A549 (cell line): ENCODE data around the gene MRPL12. TPM values are rescaled to one million over a fixed set of nuclear protein-coding genes. Genes with fewer than 3 reads are reported as not detected.

ENCODE experiments used
- ATAC-seq, 2 experiments: fragments of 200-7000 bp in 1 of 2; fragments of >200 bp in 1 of 2; cut with Nextera tagmentation in 1 of 2; cut with Tn5 transposase in 1 of 2; 3 replicates each; pipeline versions ENCODE4 v1.8.0 to v1.9.1; 2018 to 2020; ENCODE audit warnings: mild to moderate bottlenecking in 1 of 2, moderate library complexity in 1 of 2
- CTCF ChIA-PET: fragments of 300-600 bp; sonication (Branson Sonifier 250); formaldehyde crosslinking; extraction: SDS; loops from one replicate; lab custom pipeline; 2021; ENCODE audit warnings: antibody characterized with exemption, inconsistent platforms; lab: Yijun Ruan, JAX
- POLR2A ChIA-PET: fragments of 350-600 bp; formaldehyde crosslinking; extraction: SDS; loops from one replicate; lab custom pipeline; 2021; ENCODE audit warnings: antibody characterized with exemption, inconsistent platforms; lab: Yijun Ruan, JAX
- DNase-seq, 2 experiments: peaks; one replicate each; pipeline versions ENCODE4 v3.0.0 to v3.0.0-alpha.2; 2011 to 2016; ENCODE audit warnings: low read depth in 1 of 2, low spot score in 1 of 2
- FAIRE-seq: peaks from 2 replicates; lab custom pipeline; 2011; peaks lifted over from hg19 to GRCh38; lab: Jason Lieb, UNC
- H3K27ac ChIP-seq, 2 experiments: fragments of >200 bp; sonication (Bioruptor Twin); formaldehyde crosslinking; 3 replicates each; pipeline ENCODE4 v1.5.1; 2016 to 2017
- H3K4me1 ChIP-seq: fragments of >200 bp; sonication (Bioruptor Twin); formaldehyde crosslinking; 3 replicates; pipeline ENCODE4 v1.6.1; 2016
- H3K4me2 ChIP-seq: fragments of >200 bp; sonication (Bioruptor Twin); formaldehyde crosslinking; 3 replicates; pipeline ENCODE4 v1.6.1; 2016
- H3K4me3 ChIP-seq: fragments of >200 bp; sonication (Bioruptor Twin); formaldehyde crosslinking; 3 replicates; pipeline ENCODE4 v1.5.1; 2016
- H3K9me3 ChIP-seq: fragments of >200 bp; sonication (Bioruptor Twin); formaldehyde crosslinking; 3 replicates; pipeline ENCODE4 v1.6.1; 2016
- CEBPB ChIP-seq, 2 experiments: fragments of >200 bp in 1 of 2; sonication (Bioruptor Twin) in 1 of 2; formaldehyde crosslinking in 1 of 2; IDR thresholded peaks; 2 replicates each; pipeline ENCODE4 v1.6.1; 2012 to 2016
- CHD2 ChIP-seq: fragments of 150-350 bp; IDR thresholded peaks from 2 replicates; pipeline ENCODE4 v1.6.1; 2014; ENCODE audit warnings: low read length; ENCODE audit not compliant: partially characterized antibody
- CHD4 ChIP-seq: fragments of 200-600 bp; sonication (generic); IDR thresholded peaks from 2 replicates; pipeline ENCODE4 v1.6.1; 2016; ENCODE audit warnings: antibody characterized with exemption, mild to moderate bottlenecking, borderline replicate concordance
- EHF ChIP-seq: fragments of 250-450 bp; sonication (Bioruptor Pico); IDR thresholded peaks from 2 replicates; pipeline ENCODE4 v1.5.0; 2020; ENCODE audit warnings: mild to moderate bottlenecking
- ESRRA ChIP-seq: fragments of 150-350 bp; IDR thresholded peaks from 2 replicates; pipeline ENCODE4 v1.6.1; 2014; ENCODE audit warnings: mild to moderate bottlenecking, low read length, borderline replicate concordance
- FOSL2 ChIP-seq, 2 experiments: fragments of 450-650 bp in 1 of 2; fragments of >200 bp in 1 of 2; sonication (Bioruptor Twin) in 1 of 2; formaldehyde crosslinking; IDR thresholded peaks; 2 replicates each; pipeline versions ENCODE4 v1.5.0 to v1.6.1; 2016 to 2020; ENCODE audit warnings: mild to moderate bottlenecking in 1 of 2, moderate library complexity in 1 of 2
- GATA3 ChIP-seq: IDR thresholded peaks from 2 replicates; pipeline ENCODE4 v1.6.1; 2012; ENCODE audit warnings: borderline replicate concordance
- HEYL ChIP-seq: fragments of 250-450 bp; sonication (Bioruptor Pico); IDR thresholded peaks from 2 replicates; pipeline ENCODE4 v1.8.0; 2021; ENCODE audit warnings: mild to moderate bottlenecking, moderate library complexity
- HOXB13 ChIP-seq: fragments of 250-450 bp; sonication (Bioruptor Pico); IDR thresholded peaks from 2 replicates; pipeline ENCODE4 v1.5.0; 2020; ENCODE audit warnings: low read depth, mild to moderate bottlenecking, moderate library complexity
- KDM5A ChIP-seq: fragments of 200-600 bp; sonication (generic); IDR thresholded peaks from 2 replicates; pipeline ENCODE4 v1.6.1; 2016; ENCODE audit warnings: antibody characterized with exemption, mild to moderate bottlenecking
- MAZ ChIP-seq: fragments of 150-350 bp; IDR thresholded peaks from 2 replicates; pipeline ENCODE4 v1.6.1; 2014; ENCODE audit warnings: antibody characterized with exemption, low read depth, low read length, borderline replicate concordance
- NFE2L2 ChIP-seq: fragments of 150-350 bp; conservative IDR thresholded peaks from 2 replicates; pipeline ENCODE4 v1.6.1; 2014; ENCODE audit warnings: low read length
- NPAS2 ChIP-seq: fragments of 250-450 bp; sonication (Bioruptor Pico); IDR thresholded peaks from 2 replicates; pipeline ENCODE4 v1.8.0; 2022; ENCODE audit warnings: mild to moderate bottlenecking, moderate library complexity, borderline replicate concordance
- PHF8 ChIP-seq: fragments of 200-600 bp; sonication (generic); IDR thresholded peaks from 2 replicates; pipeline ENCODE4 v1.6.1; 2016; ENCODE audit warnings: low read depth, mild to moderate bottlenecking, antibody characterized with exemption, moderate library complexity, borderline replicate concordance
- POLR2AphosphoS2 ChIP-seq: conservative IDR thresholded peaks from 2 replicates; pipeline ENCODE4 v1.6.1; 2012; ENCODE audit warnings: low read length, improper control_type of control experiment, inconsistent platforms
- RAD21 ChIP-seq, 2 experiments: fragments of >200 bp in 1 of 2; sonication (Bioruptor Twin) in 1 of 2; formaldehyde crosslinking in 1 of 2; IDR thresholded peaks in 1 of 2; conservative IDR thresholded peaks in 1 of 2; 2 replicates in 1 of 2; 3 replicates in 1 of 2; pipeline ENCODE4 v1.6.1; 2012 to 2018; ENCODE audit warnings: inconsistent platforms in 1 of 2
- RCOR1 ChIP-seq: fragments of 150-350 bp; IDR thresholded peaks from 2 replicates; pipeline ENCODE4 v1.6.1; 2014; ENCODE audit warnings: antibody characterized with exemption, low read length, low read depth
- SREBF2 ChIP-seq: fragments of 450-650 bp; IDR thresholded peaks from 2 replicates; pipeline ENCODE4 v1.6.1; 2014; ENCODE audit warnings: mild to moderate bottlenecking, moderate library complexity
- TP53 ChIP-seq: fragments of 250-450 bp; sonication (Bioruptor Pico); IDR thresholded peaks from 2 replicates; pipeline ENCODE4 v1.5.0; 2021; ENCODE audit warnings: mild to moderate bottlenecking, moderate library complexity
- ZFP36 ChIP-seq: fragments of 450-650 bp; IDR thresholded peaks from 2 replicates; pipeline ENCODE4 v1.6.1; 2014; ENCODE audit warnings: borderline replicate concordance; ENCODE audit not compliant: partially characterized antibody
- ZNF302 ChIP-seq: fragments of 250-450 bp; sonication (Bioruptor Pico); IDR thresholded peaks from 2 replicates; pipeline ENCODE4 v1.9.0; 2021; ENCODE audit warnings: inconsistent platforms, mild to moderate bottlenecking, moderate library complexity
- ZSCAN20 ChIP-seq: fragments of 250-450 bp; sonication (Bioruptor Pico); IDR thresholded peaks from 2 replicates; pipeline ENCODE4 v1.8.0; 2022; ENCODE audit warnings: mild to moderate bottlenecking, moderate library complexity
- WGBS: methylation state at CpG from one replicate; pipeline ENCODE4 v1.1.6; 2017; ENCODE audit errors: missing lambda C conversion rate; 5-methylcytosine and 5-hydroxymethylcytosine counted together
- polyA plus RNA-seq, 4 experiments: library from polyadenylated mRNA; depleted of rRNA in 3 of 4; stranded (reverse); fragments of >200 nt; fragmentation: RNase III in 1 of 4; extraction: RNeasy Plus Mini Kit Qiagen cat#74134 plus additional on column Dnase treatment in 1 of 4; gene quantifications; 2 replicates in 3 of 4; 3 replicates in 1 of 4; pipeline ENCODE4 v1.2.3, GENCODE V29; 2011 to 2017
- TF ChIP-seq, protein P1 (sequence below): fragments of 200-600 bp; sonication (generic); IDR thresholded peaks from 2 replicates; pipeline ENCODE4 v1.6.1; 2016; ENCODE audit warnings: antibody characterized with exemption, mild to moderate bottlenecking, moderate library complexity

Gene MRPL12
- polyA plus RNA-seq, 2 of the 4 experiments (the other 2 are of a cell fraction) = 161 to 215 TPM

DNA sequence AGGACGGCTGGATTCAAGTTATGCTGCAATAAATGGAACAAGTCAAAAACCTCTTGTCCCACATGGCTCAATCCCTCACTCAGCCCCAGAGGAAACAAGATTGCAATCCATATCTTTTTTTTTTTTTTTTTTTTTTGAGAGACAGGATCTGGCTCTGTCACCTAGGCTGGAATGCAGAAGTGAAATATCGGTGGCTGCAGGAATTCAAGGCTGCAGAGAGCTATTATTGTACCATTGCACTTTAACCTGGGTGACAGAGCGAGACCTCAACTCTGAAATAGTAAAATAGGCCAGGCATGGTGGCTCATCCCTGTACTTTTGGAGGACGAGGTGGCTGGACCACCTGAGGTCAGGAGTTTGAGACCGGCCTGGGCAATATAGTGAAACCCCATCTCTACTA, 44.1 kb upstream of the MRPL12 start:
- Histone ChIP-seq H3K4me3 (no peak overlapping the region), H3K27ac (no peak overlapping the region), H3K9me3 (no peaks in the 10 kb centered on the region), H3K4me2 (no peak overlapping the region), H3K4me1 (no peaks in the 10 kb centered on the region)
- no peak for DNase-seq
- ATAC-seq = no peak
- CTCF ChIA-PET = interaction anchor here (1.2 to 2.0 kb wide), 2 partner anchors 18 to 43 kb away, joined by 3 to 5 read pairs; no protein-coding TSS in a partner anchor
- WGBS = 83% methylated on average over 5 of the region's 5 CpGs
- POLR2A ChIA-PET = no interaction called here
- FAIRE-seq = no peak
- no peak for TF ChIP-seq EHF (CRISPR knock-in tag)
- no peak for TF ChIP-seq HOXB13 (CRISPR knock-in tag)
- no peak for TF ChIP-seq ESRRA
- no peak for TF ChIP-seq POLR2AphosphoS2

DNA sequence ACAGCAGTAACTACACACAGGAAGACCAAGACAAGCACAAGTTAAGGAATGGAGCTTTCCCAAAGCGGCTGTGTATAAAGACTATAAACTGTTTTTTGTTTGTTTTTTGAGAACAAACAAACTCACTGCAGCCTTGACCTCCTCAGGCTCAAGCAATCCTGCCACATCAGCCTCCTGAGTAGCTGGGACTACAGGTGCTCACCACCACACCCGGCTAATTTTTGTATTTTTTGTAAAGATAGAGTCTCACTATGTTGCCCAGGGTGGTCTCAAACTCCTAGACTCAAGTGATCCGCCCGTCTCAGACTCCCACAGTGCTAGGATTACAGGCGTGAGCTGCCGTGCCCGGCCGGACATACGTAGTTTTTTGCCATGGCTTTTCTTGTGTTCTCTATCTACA, 42.7 kb upstream of the MRPL12 start:
- peak; percentile 28 for FAIRE-seq
- WGBS = 87% methylated on average over 9 of the region's 9 CpGs
- no peak overlapping the region for H3K27ac ChIP-seq
- H3K4me1 ChIP-seq = peaks cover 6% of the 10 kb centered on the region
- H3K4me2 ChIP-seq = no peak overlapping the region
- no peak for DNase-seq
- TF ChIP-seq KDM5A (no peak), NFE2L2 (no peak), FOSL2 (IDR thresholded peaks at IDR 0.05) (no peak), FOSL2 (CRISPR knock-in tag; IDR thresholded peaks at IDR 0.05) (no peak), MAZ (no peak), RAD21 (conservative IDR thresholded peaks at IDR 0.05 in 1 of 2, IDR thresholded peaks at IDR 0.05 in 1 of 2) (no peak), NPAS2 (CRISPR knock-in tag) (no peak), ZSCAN20 (CRISPR knock-in tag) (no peak), CHD2 (no peak), GATA3 (no peak), CEBPB (IDR thresholded peaks at IDR 0.05) (no peak), ZNF302 (CRISPR knock-in tag) (no peak), PHF8 (no peak), EHF (CRISPR knock-in tag) (no peak), SREBF2 (no peak), CHD4 (no peak), HEYL (CRISPR knock-in tag) (no peak), TP53 (CRISPR knock-in tag) (no peak), RCOR1 (no peak), ZFP36 (no peak)
- TF ChIP-seq, protein P1, sequence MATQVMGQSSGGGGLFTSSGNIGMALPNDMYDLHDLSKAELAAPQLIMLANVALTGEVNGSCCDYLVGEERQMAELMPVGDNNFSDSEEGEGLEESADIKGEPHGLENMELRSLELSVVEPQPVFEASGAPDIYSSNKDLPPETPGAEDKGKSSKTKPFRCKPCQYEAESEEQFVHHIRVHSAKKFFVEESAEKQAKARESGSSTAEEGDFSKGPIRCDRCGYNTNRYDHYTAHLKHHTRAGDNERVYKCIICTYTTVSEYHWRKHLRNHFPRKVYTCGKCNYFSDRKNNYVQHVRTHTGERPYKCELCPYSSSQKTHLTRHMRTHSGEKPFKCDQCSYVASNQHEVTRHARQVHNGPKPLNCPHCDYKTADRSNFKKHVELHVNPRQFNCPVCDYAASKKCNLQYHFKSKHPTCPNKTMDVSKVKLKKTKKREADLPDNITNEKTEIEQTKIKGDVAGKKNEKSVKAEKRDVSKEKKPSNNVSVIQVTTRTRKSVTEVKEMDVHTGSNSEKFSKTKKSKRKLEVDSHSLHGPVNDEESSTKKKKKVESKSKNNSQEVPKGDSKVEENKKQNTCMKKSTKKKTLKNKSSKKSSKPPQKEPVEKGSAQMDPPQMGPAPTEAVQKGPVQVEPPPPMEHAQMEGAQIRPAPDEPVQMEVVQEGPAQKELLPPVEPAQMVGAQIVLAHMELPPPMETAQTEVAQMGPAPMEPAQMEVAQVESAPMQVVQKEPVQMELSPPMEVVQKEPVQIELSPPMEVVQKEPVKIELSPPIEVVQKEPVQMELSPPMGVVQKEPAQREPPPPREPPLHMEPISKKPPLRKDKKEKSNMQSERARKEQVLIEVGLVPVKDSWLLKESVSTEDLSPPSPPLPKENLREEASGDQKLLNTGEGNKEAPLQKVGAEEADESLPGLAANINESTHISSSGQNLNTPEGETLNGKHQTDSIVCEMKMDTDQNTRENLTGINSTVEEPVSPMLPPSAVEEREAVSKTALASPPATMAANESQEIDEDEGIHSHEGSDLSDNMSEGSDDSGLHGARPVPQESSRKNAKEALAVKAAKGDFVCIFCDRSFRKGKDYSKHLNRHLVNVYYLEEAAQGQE = no peak
- H3K9me3 ChIP-seq = no peaks in the 10 kb centered on the region
- H3K4me3 ChIP-seq = no peak overlapping the region
- ChIA-PET CTCF (interaction anchor here (1.2 to 2.0 kb wide), 3 partner anchors 9 to 19 kb away, joined by 3 to 5 read pairs (median 4); no protein-coding TSS in a partner anchor), POLR2A (interaction anchor here (0.7 kb wide), 1 partner anchor 43 kb away, joined by 3 read pairs; the partner anchor contains the start of gene MRPL12)
- no peak for ATAC-seq
